GM23248 (cell line): ENCODE measurements around the gene PRAMEF12. TPM values are rescaled to one million over a fixed set of nuclear protein-coding genes. Genes with fewer than 3 reads are reported as not detected.
A peak's percentile ranks its signal among the peaks of the same experiment; 100 is the strongest.
"Not testable (repeated sequence)": the region's sequence is repeated elsewhere in the genome, so short reads cannot be mapped to it uniquely, and the experiment has no call there.

Experiments used
- DNase-seq: peaks from one replicate; pipeline ENCODE4 v3.0.0-alpha.2; 2015
- H2AFZ ChIP-seq: fragments of 200-600 bp; sonication (generic); 2 replicates; pipeline ENCODE4 v1.6.1; 2016; ENCODE audit warnings: antibody characterized with exemption
- H3F3A ChIP-seq: fragments of 200-600 bp; sonication (generic); 2 replicates; pipeline ENCODE4 v1.6.1; 2016; ENCODE audit warnings: mild to moderate bottlenecking, antibody characterized with exemption, mixed run types; ENCODE audit not compliant: insufficient read depth
- H3K27ac ChIP-seq: fragments of 200-600 bp; sonication (generic); 2 replicates; pipeline ENCODE4 v1.5.1; 2016; ENCODE audit warnings: mild to moderate bottlenecking
- H3K27me3 ChIP-seq: fragments of 200-600 bp; sonication (generic); replicated peaks from 2 replicates; pipeline ENCODE4 v1.6.1; 2016; ENCODE audit warnings: mild to moderate bottlenecking; ENCODE audit not compliant: insufficient read depth
- H3K36me3 ChIP-seq: fragments of 200-600 bp; sonication (generic); 2 replicates; pipeline ENCODE4 v1.6.1; 2016; ENCODE audit warnings: low read depth, mild to moderate bottlenecking
- H3K4me1 ChIP-seq: fragments of 200-600 bp; sonication (generic); 2 replicates; pipeline ENCODE4 v1.6.1; 2016; ENCODE audit warnings: mild to moderate bottlenecking; ENCODE audit not compliant: insufficient read depth
- H3K4me2 ChIP-seq: fragments of 200-600 bp; sonication (generic); one replicate; pipeline ENCODE4 v1.6.1; 2016; ENCODE audit warnings: mild to moderate bottlenecking; ENCODE audit not compliant: unreplicated experiment
- H3K4me3 ChIP-seq: fragments of 200-600 bp; sonication (generic); 2 replicates; pipeline ENCODE4 v1.5.1; 2016; ENCODE audit warnings: mild to moderate bottlenecking
- H3K79me2 ChIP-seq: fragments of 200-600 bp; sonication (generic); 2 replicates; pipeline ENCODE4 v1.6.1; 2016; ENCODE audit warnings: mild to moderate bottlenecking; ENCODE audit not compliant: insufficient read depth
- H3K9ac ChIP-seq: fragments of 200-600 bp; sonication (generic); 2 replicates; pipeline ENCODE4 v1.6.1; 2016; ENCODE audit warnings: mild to moderate bottlenecking
- H3K9me2 ChIP-seq: fragments of 200-600 bp; sonication (generic); 2 replicates; pipeline ENCODE4 v1.6.1; 2016; ENCODE audit warnings: mixed run types, mild to moderate bottlenecking, moderate library complexity; ENCODE audit not compliant: insufficient read depth
- H3K9me3 ChIP-seq: fragments of 200-600 bp; sonication (generic); one replicate; pipeline ENCODE4 v1.6.1; 2017; ENCODE audit warnings: low read depth
- H4K20me1 ChIP-seq: fragments of 200-600 bp; sonication (generic); 2 replicates; pipeline ENCODE4 v1.6.0; 2016; ENCODE audit not compliant: insufficient read depth
- EZH2 ChIP-seq: fragments of 200-600 bp; sonication (generic); IDR thresholded peaks from 2 replicates; pipeline ENCODE4 v1.6.1; 2018; ENCODE audit warnings: antibody characterized with exemption, mild to moderate bottlenecking; ENCODE audit not compliant: insufficient read depth, poor library complexity, severe bottlenecking
- EZH2phosphoT487 ChIP-seq: fragments of 200-600 bp; sonication (generic); IDR thresholded peaks from 2 replicates; pipeline ENCODE4 v1.6.1; 2018; ENCODE audit warnings: antibody characterized with exemption, moderate library complexity, mild to moderate bottlenecking, low read depth; ENCODE audit not compliant: insufficient read depth
- WGBS, 2 experiments: methylation state at CpG; one replicate each; pipeline ENCODE4 v1.1.6; 2015 to 2017; ENCODE audit warnings: low lambda C conversion rate in 2 of 2, low coverage in 1 of 2; ENCODE audit errors: missing lambda C conversion rate in 2 of 2; 5-methylcytosine and 5-hydroxymethylcytosine counted together
- in situ Hi-C: fragments of 300-500 bp; cut with MboI; formaldehyde crosslinking; loops from 2 replicates; pipeline ENCODE4 v1.15.0; 2020
- polyA plus RNA-seq: library from polyadenylated mRNA; unstranded; fragments of >200 nt; fragmentation: Nextera tagmentation; extraction: Ambion mirVana; gene quantifications from 2 replicates; pipeline ENCODE4 v1.2.1, GENCODE V29; 2016
- total RNA-seq: library from RNA; depleted of rRNA; stranded (reverse); fragments of >200 nt; shearing (Covaris generic); gene quantifications from 2 replicates; pipeline ENCODE4 v1.2.3, GENCODE V29; 2014; rRNA removed

The PRAMEF12 gene
- total and polyA plus RNA-seq, 2 experiments from 2014 or later, result not detected

DNA sequence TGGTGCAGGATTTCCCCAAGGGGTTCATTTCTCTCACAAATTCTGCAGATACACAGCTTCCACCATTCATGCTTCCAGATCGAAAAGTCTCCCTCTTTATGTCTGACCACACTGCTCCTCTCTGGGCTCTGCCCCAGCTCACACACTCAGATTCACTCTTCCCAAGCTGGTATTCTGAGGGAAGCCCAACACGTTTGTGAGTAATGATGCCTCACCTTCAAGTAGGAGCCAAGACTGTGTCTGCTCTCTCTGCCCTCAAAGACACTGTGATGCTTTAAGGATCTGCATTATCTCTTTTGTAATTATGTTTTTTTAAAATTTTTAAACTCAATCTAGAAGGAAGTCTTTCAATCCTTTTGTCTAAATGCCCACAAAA lies 37.9 kb downstream of the PRAMEF12 start:
- WGBS, 2 experiments, result 15 to 17% methylated on average over 2 of the region's 2 CpGs
- Histone ChIP-seq H4K20me1 (no peaks in the 10 kb centered on the region), H3K4me1 (peaks cover 13% of the 10 kb centered on the region), H3F3A (peaks cover 4% of the 10 kb centered on the region; the same call in 1 of the 2 replicates), H2AFZ (no peak overlapping the region), H3K9ac (peak overlapping the region; percentile 43), H3K4me3 (peak overlapping the region; percentile 44), H3K79me2 (no peaks in the 10 kb centered on the region), H3K36me3 (no peaks in the 10 kb centered on the region), H3K9me2 (no peaks in the 10 kb centered on the region), H3K27me3 (no peaks in the 10 kb centered on the region), H3K27ac (peak overlapping the region; percentile 61), H3K9me3 (no peaks in the 10 kb centered on the region), H3K4me2 (peak overlapping the region; percentile 59)
- TF ChIP-seq EZH2phosphoT487 (no peak), EZH2 (no peak)
- DNase-seq, result peak; percentile 74
- in situ Hi-C loops, result no loop called here

DNA sequence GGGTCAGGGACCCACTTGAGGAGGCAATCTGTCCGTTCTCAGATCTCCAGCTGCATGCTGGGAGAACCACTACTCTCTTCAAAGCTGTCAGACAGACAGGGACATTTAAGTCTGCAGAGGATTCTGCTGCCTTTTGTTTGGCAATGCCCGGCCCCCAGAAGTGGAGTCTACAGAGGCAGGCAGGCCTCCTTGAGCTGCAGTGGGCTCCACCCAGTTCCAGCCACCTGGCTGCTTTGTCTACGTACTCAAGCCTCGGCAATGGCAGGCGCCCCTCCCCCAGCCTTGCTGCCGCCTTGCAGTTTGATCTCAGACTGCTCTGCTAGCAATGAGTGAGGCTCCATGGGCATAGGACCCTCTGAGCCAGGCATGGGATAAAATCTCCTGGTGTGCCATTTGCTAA lies 45.5 kb downstream of the PRAMEF12 start:
- H3K27me3 ChIP-seq, H3K36me3 ChIP-seq, H3K79me2 ChIP-seq, H3K4me1 ChIP-seq, H3K9ac ChIP-seq, H3K4me3 ChIP-seq, H3F3A ChIP-seq, H3K9me3 ChIP-seq, H3K9me2 ChIP-seq, H3K4me2 ChIP-seq, H4K20me1 ChIP-seq, in situ Hi-C loops, H2AFZ ChIP-seq, H3K27ac ChIP-seq, DNase-seq: not testable (repeated sequence)
- 19 to 29% methylated on average over 5 to 6 of the region's 6 CpGs for WGBS, 2 experiments

Other genes with a start within 250 kb of the PRAMEF12 start
- gene DHRS3, start 155.5 kb upstream of the PRAMEF12 start, total RNA-seq, result 53.1 and 55.2 TPM in 2 replicates
- 120 and 123 TPM in 2 replicates for gene DHRS3, start 155.5 kb upstream of the PRAMEF12 start, polyA plus RNA-seq
- not detected in 2 replicates for gene AADACL4, start 129.7 kb upstream of the PRAMEF12 start, total RNA-seq
- gene AADACL4, start 129.7 kb upstream of the PRAMEF12 start, polyA plus RNA-seq, result not detected in 2 replicates
- gene AADACL3, start 57.6 kb upstream of the PRAMEF12 start, total RNA-seq, result not detected in 2 replicates
- gene AADACL3, start 57.6 kb upstream of the PRAMEF12 start, polyA plus RNA-seq, result not detected in 2 replicates
- not detected in 2 replicates for gene CFAP107, start 27.5 kb upstream of the PRAMEF12 start, total RNA-seq
- gene CFAP107, start 27.5 kb upstream of the PRAMEF12 start, polyA plus RNA-seq, result not detected in 2 replicates
- not detected in 2 replicates for gene PRAMEF1, start 17.7 kb downstream of the PRAMEF12 start, total RNA-seq
- gene PRAMEF1, start 17.7 kb downstream of the PRAMEF12 start, polyA plus RNA-seq, result not detected in 2 replicates
- not detected in 2 replicates for gene PRAMEF11, start 57.7 kb downstream of the PRAMEF12 start, total RNA-seq
- not detected in 2 replicates for gene PRAMEF11, start 57.7 kb downstream of the PRAMEF12 start, polyA plus RNA-seq
- gene HNRNPCL1, start 75.0 kb downstream of the PRAMEF12 start, total RNA-seq, result not detected in 2 replicates
- not detected in 2 replicates for gene HNRNPCL1, start 75.0 kb downstream of the PRAMEF12 start, polyA plus RNA-seq
- gene PRAMEF2, start 83.3 kb downstream of the PRAMEF12 start, total RNA-seq, result not detected in 2 replicates
- not detected in 2 replicates for gene PRAMEF2, start 83.3 kb downstream of the PRAMEF12 start, polyA plus RNA-seq
- not detected in 2 replicates for gene PRAMEF4, start 112.5 kb downstream of the PRAMEF12 start, total RNA-seq
- gene PRAMEF4, start 112.5 kb downstream of the PRAMEF12 start, polyA plus RNA-seq, result not detected in 2 replicates
- gene PRAMEF10, start 124.5 kb downstream of the PRAMEF12 start, total RNA-seq, result not detected in 2 replicates
- not detected in 2 replicates for gene PRAMEF10, start 124.5 kb downstream of the PRAMEF12 start, polyA plus RNA-seq
- not detected in 2 replicates for gene PRAMEF7, start 142.9 kb downstream of the PRAMEF12 start, total RNA-seq
- not detected in 2 replicates for gene PRAMEF7, start 142.9 kb downstream of the PRAMEF12 start, polyA plus RNA-seq
- not detected in 2 replicates for gene PRAMEF6, start 173.8 kb downstream of the PRAMEF12 start, total RNA-seq
- gene PRAMEF6, start 173.8 kb downstream of the PRAMEF12 start, polyA plus RNA-seq, result not detected in 2 replicates